Thymus (tissue), 11 donors: ENCODE results near the gene EHD3. TPM values are rescaled to one million over a fixed set of nuclear protein-coding genes. Genes with fewer than 3 reads are reported as not detected.
A peak's percentile ranks its signal among the peaks of the same experiment; 100 is the strongest.
"Not testable (repeated sequence)": the region's sequence is repeated elsewhere in the genome, so short reads cannot be mapped to it uniquely, and the experiment has no call there.

Experiments
- DNase-seq, 9 donors: peaks; one replicate each; pipeline ENCODE4 v3.0.0-alpha.2; 2013; ENCODE audit warnings: low spot score in 9 of 9, low read depth in 6 of 9, missing footprints in 1 of 9
- H3K27ac ChIP-seq, 2 donors: one replicate each; pipeline ENCODE4 v1.5.1; 2013; ENCODE audit warnings: control low read depth in 1 of 2, low read depth in 1 of 2, low read length in 1 of 2, mild to moderate bottlenecking in 1 of 2, moderate library complexity in 1 of 2
- H3K27me3 ChIP-seq, 2 donors: one replicate each; pipeline ENCODE4 v1.5.1; 2013; ENCODE audit warnings: low read length in 1 of 2; ENCODE audit not compliant: control insufficient read depth in 2 of 2, insufficient read depth in 1 of 2
- H3K36me3 ChIP-seq, 2 donors: one replicate each; pipeline ENCODE4 v1.5.1; 2013; ENCODE audit warnings: low read length in 1 of 2, mild to moderate bottlenecking in 1 of 2, moderate library complexity in 1 of 2; ENCODE audit not compliant: control insufficient read depth in 2 of 2, insufficient read depth in 2 of 2
- H3K4me1 ChIP-seq, 2 donors: one replicate each; pipeline ENCODE4 v1.5.1; 2013; ENCODE audit warnings: low read length in 2 of 2; ENCODE audit not compliant: control insufficient read depth in 2 of 2, insufficient read depth in 2 of 2
- H3K4me3 ChIP-seq, 2 donors: one replicate each; pipeline ENCODE4 v1.5.1; 2013; ENCODE audit warnings: low read length in 2 of 2, control low read depth in 1 of 2, mild to moderate bottlenecking in 1 of 2
- H3K9me3 ChIP-seq, 2 donors: one replicate each; pipeline ENCODE4 v1.5.1; 2013; ENCODE audit warnings: low read length in 1 of 2, mild to moderate bottlenecking in 1 of 2; ENCODE audit not compliant: control insufficient read depth in 2 of 2, insufficient read depth in 1 of 2
- WGBS: extraction: QIAGEN DNeasy Blood & Tissue Kit; methylation state at CpG from one replicate; pipeline ENCODE4 v1.1.7; 2013; 5-methylcytosine and 5-hydroxymethylcytosine counted together
- polyA plus RNA-seq: library from polyadenylated mRNA; stranded (reverse); fragments of 200-250 nt; gene quantifications from one replicate; pipeline ENCODE4 v1.2.3, GENCODE V29; 2013
- total RNA-seq: library from RNA; stranded (reverse); fragments of 120-200 nt; gene quantifications from one replicate; pipeline ENCODE4 v1.2.4, GENCODE V29; 2013
- donor health status: healthy.

Gene EHD3
- total and polyA plus RNA-seq, 2 donors = 2.7 to 4.2 TPM

DNA sequence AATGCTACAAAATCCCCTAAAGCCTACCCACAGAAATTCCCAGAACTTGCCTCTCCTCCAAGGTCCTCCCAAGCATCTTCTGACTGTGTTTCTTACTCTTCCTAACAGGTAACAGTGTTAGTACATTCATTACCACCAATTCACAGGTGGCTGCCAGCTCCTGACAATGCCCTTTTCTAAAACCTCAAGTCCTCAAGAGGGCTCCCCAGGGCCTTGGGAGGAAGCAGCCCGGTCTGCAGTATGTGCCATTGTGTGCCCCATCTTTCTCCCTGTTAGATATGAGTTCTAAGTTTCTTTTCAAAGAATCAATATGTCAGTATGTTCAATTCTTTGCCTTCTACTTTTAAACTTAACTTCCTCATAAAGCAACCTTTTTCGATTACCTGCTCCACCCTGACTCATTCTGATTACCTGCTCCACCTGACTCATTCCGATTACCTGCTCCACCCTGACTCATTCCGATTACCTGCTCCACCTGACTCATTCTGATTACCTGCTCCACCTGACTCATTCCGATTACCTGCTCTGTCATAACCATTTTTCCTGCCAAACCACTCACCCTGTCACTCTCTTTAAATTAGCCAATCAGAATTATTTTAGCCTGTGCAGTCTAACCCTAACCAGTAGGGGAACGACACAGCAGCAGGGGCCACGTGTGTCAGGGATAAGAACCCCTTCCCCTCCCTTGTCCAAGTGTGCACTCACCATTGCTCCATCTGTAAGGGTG lies 49.4 kb downstream of the EHD3 start:
- WGBS = 81% methylated on average over 7 of the region's 7 CpGs
- H3K27me3 ChIP-seq, H3K4me3 ChIP-seq, H3K9me3 ChIP-seq, H3K4me1 ChIP-seq, H3K36me3 ChIP-seq, H3K27ac ChIP-seq: not testable (repeated sequence)
- DNase-seq = peak in 1 of 9 donors; percentile 15

DNA sequence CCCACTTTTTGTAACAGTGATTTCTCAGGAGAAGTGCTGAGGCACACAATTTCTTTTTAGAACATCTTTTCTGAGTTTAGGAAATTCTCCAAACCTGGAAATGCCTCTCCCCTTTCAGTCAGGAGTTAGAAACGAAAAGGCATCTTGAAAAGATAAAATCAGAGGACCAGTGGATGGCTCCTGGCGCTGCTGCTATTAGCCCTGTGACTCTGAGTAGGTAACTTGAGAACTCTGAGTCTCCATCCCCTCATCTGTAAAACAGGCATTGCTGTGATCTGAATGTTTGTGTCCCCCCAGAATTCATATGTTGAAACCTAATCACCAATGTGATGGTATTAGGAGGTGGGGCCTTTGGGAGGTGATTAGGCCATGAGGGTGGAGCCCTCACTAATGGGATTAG lies 50.2 kb downstream of the EHD3 start:
- Histone ChIP-seq H3K27me3 (no peaks in the 10 kb centered on the region), H3K4me1 (no peaks in the 10 kb centered on the region), H3K4me3 (no peak overlapping the region), H3K27ac (no peak overlapping the region), H3K36me3 (no peaks in the 10 kb centered on the region), H3K9me3 (no peaks in the 10 kb centered on the region)
- DNase-seq = no peak
- 91% methylated on average over 2 of the region's 2 CpGs for WGBS

DNA sequence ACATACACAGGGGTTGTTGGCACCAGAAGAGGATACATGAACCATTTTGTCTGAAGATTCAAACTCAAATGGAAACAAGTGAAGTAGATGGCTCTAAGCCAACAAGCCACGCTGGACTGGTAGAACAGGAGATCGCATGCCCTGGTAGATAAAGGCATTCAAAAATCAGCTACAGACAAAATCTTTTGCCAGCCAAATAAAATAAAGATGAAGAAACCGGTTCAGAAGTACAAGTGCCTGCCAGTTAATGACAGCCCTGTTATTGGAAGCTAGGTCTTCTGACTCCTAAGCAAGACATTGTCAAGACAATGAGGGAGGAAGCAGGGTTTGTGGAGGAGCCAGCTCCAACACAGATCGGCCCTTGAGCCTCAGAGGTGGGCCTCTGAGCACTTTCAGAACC lies 52.3 kb downstream of the EHD3 start:
- H3K4me1 ChIP-seq = no peaks in the 10 kb centered on the region
- no peak for DNase-seq
- no peak overlapping the region for H3K27ac ChIP-seq
- H3K9me3 ChIP-seq = no peaks in the 10 kb centered on the region
- no peaks in the 10 kb centered on the region for H3K27me3 ChIP-seq
- no peak overlapping the region for H3K4me3 ChIP-seq
- H3K36me3 ChIP-seq = no peaks in the 10 kb centered on the region
- 86% methylated on average over 4 of the region's 4 CpGs for WGBS

DNA sequence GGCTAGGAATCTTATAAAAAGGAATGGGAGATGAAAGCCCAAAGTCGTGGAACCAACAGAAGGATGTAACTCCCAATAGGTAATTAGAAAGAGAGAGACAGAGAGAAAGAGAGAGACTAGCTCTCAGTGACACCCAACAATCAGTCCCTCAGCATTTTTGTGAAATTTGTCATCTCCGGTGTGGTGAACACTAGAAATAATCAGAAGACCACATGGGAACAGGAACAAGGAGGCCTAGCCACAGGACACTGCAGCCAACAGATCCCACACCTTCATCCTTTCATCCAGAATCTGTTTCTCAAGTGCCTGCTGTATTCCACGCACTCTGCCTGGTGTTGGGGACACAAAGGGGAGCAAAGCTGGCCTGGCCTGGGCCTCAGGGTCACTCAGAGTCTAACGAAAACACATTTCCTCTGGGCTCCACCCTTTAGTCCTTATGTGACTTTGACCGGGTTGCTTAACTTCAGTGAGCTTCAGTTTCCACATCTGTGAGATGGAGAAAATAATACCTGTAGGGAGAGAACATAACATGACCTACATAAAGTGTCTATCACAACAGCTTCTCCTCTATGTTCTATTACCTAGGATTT lies 53.1 kb downstream of the EHD3 start:
- Histone ChIP-seq H3K4me1 (no peaks in the 10 kb centered on the region), H3K4me3 (no peak overlapping the region), H3K36me3 (no peaks in the 10 kb centered on the region), H3K27me3 (no peaks in the 10 kb centered on the region), H3K9me3 (no peaks in the 10 kb centered on the region), H3K27ac (no peak overlapping the region)
- no peak for DNase-seq
- WGBS = 93% methylated on average over 5 of the region's 5 CpGs

DNA sequence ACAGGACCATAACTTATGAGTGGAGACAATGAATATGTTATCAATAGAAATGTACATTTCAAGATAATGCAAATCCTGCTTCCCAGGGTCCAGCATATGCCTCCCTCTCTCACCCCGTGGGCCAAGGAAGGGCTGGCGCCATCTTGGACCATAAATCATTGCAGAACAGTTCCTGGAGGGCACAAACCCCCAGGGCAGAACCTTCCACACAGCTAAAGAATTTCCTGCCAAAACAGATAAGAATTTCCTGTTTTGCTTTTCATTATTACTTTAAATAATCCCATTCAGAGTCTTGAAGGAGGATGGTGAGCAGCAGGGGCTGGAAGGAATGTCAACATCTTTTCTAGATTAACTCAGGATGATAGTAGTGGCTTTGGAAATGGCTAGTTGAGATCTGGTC lies 53.7 kb downstream of the EHD3 start:
- no peak overlapping the region for H3K4me3 ChIP-seq
- no peaks in the 10 kb centered on the region for H3K4me1 ChIP-seq
- no peaks in the 10 kb centered on the region for H3K27me3 ChIP-seq
- H3K27ac ChIP-seq = no peak overlapping the region
- no peaks in the 10 kb centered on the region for H3K36me3 ChIP-seq
- DNase-seq = no peak
- H3K9me3 ChIP-seq = no peaks in the 10 kb centered on the region
- 54% methylated on average over 2 of the region's 2 CpGs for WGBS

DNA sequence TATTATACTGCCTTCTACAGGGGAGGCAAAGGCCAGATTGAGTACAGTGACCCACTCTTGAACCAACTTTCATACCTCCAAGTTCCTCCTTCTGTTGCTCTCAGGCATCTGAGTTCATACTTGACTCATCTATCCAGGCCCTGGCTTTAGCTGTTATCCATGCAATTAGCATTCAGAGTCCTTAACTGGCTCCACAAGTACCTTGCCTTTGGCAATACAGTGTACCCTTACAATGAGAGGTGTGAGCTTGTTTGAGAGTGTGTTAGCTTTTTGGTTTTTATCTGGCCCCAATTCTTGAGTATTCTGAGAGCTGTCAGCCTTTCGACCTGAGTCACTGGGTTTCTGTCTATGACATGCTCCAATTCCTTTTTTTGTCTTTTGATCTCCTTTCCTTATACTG lies 60.2 kb downstream of the EHD3 start:
- H3K27me3 ChIP-seq = no peaks in the 10 kb centered on the region
- no peak for DNase-seq
- no peaks in the 10 kb centered on the region for H3K4me1 ChIP-seq
- no peaks in the 10 kb centered on the region for H3K9me3 ChIP-seq
- no peak overlapping the region for H3K27ac ChIP-seq
- no peak overlapping the region for H3K4me3 ChIP-seq
- no peaks in the 10 kb centered on the region for H3K36me3 ChIP-seq
- 96% methylated on average over 1 of the region's 1 CpG for WGBS

DNA sequence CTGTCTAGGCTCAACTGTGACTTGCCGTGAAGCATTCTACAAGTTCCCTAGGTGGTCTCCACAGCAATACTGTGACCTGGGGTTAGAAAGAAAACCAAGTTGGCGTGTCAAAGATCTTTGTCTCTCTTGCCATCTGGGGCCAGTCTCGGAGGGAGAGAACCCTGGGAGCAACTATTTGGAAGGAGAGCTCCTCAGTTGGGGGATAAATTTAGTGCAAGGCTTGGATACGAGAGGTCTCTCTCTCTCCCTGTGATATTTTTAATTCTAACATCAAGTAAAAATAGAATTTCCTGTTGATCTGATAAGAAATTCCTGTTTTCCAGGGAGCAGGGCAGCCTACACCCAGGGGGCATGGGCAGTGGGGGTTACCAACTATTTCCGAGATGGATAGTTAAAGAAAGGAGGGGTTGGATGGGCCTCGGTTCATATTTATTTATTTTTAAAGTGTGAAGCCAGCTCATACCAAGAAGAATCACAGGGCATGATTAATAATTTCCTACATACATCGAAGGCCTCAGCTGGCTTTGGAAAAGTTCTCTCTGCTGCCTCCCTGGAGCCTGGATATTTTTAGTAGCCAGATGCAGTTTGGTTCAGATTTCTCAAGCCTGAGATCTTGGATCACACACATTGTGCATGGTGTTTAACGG lies 62.8 kb downstream of the EHD3 start:
- Histone ChIP-seq H3K4me3 (no peak overlapping the region), H3K4me1 (no peaks in the 10 kb centered on the region), H3K36me3 (no peaks in the 10 kb centered on the region), H3K27me3 (no peaks in the 10 kb centered on the region), H3K9me3 (no peaks in the 10 kb centered on the region), H3K27ac (no peak overlapping the region)
- DNase-seq = no peak
- WGBS = 91% methylated on average over 8 of the region's 8 CpGs

DNA sequence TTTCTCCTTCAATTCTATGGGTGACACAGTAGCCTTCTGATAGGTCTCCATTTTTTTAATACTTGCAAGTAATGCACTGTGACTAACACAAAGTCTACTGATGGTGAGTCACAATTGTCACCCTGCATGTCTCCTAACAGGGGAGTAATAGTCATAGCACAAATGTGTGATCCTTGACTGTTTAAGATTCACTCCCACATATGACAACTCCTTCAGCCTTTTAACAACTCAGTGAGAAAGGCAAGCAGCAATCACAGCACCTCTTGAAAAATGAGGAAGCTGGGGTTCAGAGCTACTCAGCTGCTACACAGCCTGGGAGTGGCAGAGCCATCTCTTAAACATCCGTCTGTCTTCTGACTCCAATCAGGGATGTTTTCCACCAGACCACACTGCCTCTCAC lies 63.8 kb downstream of the EHD3 start:
- H3K4me3 ChIP-seq = no peak overlapping the region
- 23% methylated on average over 1 of the region's 1 CpG for WGBS
- H3K36me3 ChIP-seq = no peaks in the 10 kb centered on the region
- no peaks in the 10 kb centered on the region for H3K4me1 ChIP-seq
- H3K9me3 ChIP-seq = no peaks in the 10 kb centered on the region
- no peak overlapping the region for H3K27ac ChIP-seq
- no peak for DNase-seq
- no peaks in the 10 kb centered on the region for H3K27me3 ChIP-seq

DNA sequence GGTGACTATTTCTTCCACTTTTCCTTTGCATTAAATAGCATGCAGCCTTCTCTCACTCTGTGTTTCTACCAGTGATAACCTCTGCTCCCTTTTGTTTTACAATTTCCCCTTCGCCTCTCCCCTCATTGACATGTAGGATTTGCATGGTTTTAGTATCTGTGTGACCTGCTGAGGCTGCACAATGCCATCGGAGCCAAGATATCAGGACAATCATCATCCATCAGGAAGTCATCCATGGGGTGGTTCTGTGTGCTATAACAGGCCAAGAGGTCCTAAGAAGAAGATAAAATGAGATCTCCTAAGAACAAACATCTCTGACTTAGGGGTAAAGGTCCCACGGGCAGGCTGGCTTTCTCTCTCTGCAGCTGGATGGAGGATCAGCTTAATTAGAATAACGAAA lies 65.6 kb downstream of the EHD3 start:
- Histone ChIP-seq H3K27ac (no peak overlapping the region), H3K4me1 (no peaks in the 10 kb centered on the region), H3K4me3 (no peak overlapping the region), H3K36me3 (no peaks in the 10 kb centered on the region), H3K27me3 (no peaks in the 10 kb centered on the region), H3K9me3 (no peaks in the 10 kb centered on the region)
- DNase-seq = no peak
- WGBS = 90% methylated on average over 4 of the region's 4 CpGs
